Choroid plexus epithelial cell (primary cell): Measurements from ENCODE around the gene SELENOS.

Source experiments
- DNase-seq: peaks from one replicate; pipeline ENCODE4 v3.0.0-alpha.2; 2010; ENCODE audit warnings: low read depth
- H3K4me3 ChIP-seq: 2 replicates; pipeline ENCODE4 v1.5.1; 2011; ENCODE audit warnings: low read depth, mild to moderate bottlenecking, control low read depth, low read length, moderate library complexity
- TF ChIP-seq, protein P1 (sequence below): conservative IDR thresholded peaks from 2 replicates; pipeline ENCODE4 v1.5.1; 2011; ENCODE audit warnings: low read depth, mild to moderate bottlenecking, control low read depth, inconsistent platforms, low read length, moderate library complexity

Gene SELENOS

DNA sequence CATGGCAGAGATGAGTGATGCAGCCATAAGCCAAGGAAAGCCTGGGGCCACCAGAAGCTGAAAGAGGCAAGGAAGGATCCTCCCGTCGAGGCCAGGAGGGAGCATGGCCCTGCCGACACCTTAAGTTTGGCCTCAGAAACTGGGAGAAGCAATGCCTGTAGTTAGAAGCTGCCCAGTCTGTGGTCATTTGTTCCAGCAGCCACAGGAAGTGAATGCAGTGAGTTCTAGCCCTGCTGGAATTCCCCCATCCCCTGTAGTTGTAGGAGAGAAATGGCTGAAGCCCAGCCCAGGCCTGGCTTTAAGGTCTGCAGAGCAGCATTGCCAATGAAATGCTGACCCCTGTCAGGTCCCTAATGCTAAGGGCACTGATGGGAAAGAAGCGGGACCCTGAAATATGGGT, 13.3 kb downstream of the SELENOS start:
- H3K4me3 ChIP-seq, result no peak overlapping the region
- DNase-seq, result peak; percentile 66
- TF ChIP-seq, protein P1, sequence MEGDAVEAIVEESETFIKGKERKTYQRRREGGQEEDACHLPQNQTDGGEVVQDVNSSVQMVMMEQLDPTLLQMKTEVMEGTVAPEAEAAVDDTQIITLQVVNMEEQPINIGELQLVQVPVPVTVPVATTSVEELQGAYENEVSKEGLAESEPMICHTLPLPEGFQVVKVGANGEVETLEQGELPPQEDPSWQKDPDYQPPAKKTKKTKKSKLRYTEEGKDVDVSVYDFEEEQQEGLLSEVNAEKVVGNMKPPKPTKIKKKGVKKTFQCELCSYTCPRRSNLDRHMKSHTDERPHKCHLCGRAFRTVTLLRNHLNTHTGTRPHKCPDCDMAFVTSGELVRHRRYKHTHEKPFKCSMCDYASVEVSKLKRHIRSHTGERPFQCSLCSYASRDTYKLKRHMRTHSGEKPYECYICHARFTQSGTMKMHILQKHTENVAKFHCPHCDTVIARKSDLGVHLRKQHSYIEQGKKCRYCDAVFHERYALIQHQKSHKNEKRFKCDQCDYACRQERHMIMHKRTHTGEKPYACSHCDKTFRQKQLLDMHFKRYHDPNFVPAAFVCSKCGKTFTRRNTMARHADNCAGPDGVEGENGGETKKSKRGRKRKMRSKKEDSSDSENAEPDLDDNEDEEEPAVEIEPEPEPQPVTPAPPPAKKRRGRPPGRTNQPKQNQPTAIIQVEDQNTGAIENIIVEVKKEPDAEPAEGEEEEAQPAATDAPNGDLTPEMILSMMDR, result no peak

DNA sequence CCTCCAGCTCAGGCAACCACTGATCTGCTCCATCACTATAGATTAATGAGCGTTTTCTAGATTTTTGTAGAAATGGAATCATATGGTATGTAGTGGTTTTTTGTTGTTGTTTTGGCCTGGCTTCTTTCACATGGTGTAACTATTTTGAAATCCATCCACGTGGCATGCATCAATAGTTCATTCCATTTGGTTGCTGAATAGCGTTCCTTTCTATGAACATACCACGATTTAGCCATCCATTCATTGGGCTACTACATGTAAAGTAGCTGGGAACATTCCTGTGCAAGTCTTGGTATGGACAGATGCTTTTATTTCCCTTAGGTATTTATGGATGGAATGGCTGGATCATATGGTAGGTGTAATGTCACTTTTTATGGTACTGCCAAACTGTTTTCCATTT, 14.7 kb downstream of the SELENOS start:
- H3K4me3 ChIP-seq, result no peak overlapping the region
- TF ChIP-seq, protein P1, result no peak
- no peak for DNase-seq

- peak; percentile 90 for DNase-seq
- no peak overlapping the region for H3K4me3 ChIP-seq
- TF ChIP-seq, protein P1, result peak; percentile 88
These were observed 18.8 kb downstream of the SELENOS start for GRCh38 chr15:101258238-101259144.

GRCh38 chr15:101256757-101257156, 20.5 kb downstream of the SELENOS start:
- no peak for DNase-seq
- no peak overlapping the region for H3K4me3 ChIP-seq
- TF ChIP-seq, protein P1, result peak; percentile 49

- H3K4me3 ChIP-seq, result no peak overlapping the region
- TF ChIP-seq, protein P1, result no peak
- DNase-seq, result peak; percentile 93
These were observed 21.6 kb downstream of the SELENOS start for GRCh38 chr15:101255615-101256241.

GRCh38 chr15:101255051-101255395, 22.3 kb downstream of the SELENOS start:
- DNase-seq, result no peak
- TF ChIP-seq, protein P1, result no peak
- no peak overlapping the region for H3K4me3 ChIP-seq
